ENCODE data around the gene TRANK1. TPM values are rescaled to one million over a fixed set of nuclear protein-coding genes. Genes with fewer than 3 reads are reported as not detected.
"Not testable (repeated sequence)": the region's sequence is repeated elsewhere in the genome, so short reads cannot be mapped to it uniquely, and the experiment has no call there.

Gene TRANK1
- total RNA-seq, 1 donor from 2014 or later: 21.6 TPM

GRCh38 chr3:36937492-36937891 lies 7.4 kb downstream of the TRANK1 start:
- DNase-seq (ENCODE audit: low spot score): no peak
- Mint-ChIP-seq H3K36me3 (ENCODE audit: low read depth) (peaks cover 2% of the 10 kb centered on the region), H3K4me3 (ENCODE audit: unreplicated experiment) (no peak overlapping the region), H3K27me3 (ENCODE audit: low read depth) (no peaks in the 10 kb centered on the region), H3K27ac (ENCODE audit: unreplicated experiment) (no peak overlapping the region), H3K9me3 (ENCODE audit: low read depth) (no peaks in the 10 kb centered on the region), H3K4me1 (ENCODE audit: low read depth) (peaks cover 15% of the 10 kb centered on the region)
- TF ChIP-seq CTCF (IDR thresholded peaks at IDR 0.05): no peak

- Mint-ChIP-seq H3K4me3 (ENCODE audit: unreplicated experiment) (no peak overlapping the region), H3K27ac (ENCODE audit: unreplicated experiment) (no peak overlapping the region), H3K4me1 (ENCODE audit: low read depth) (peaks cover 27% of the 10 kb centered on the region), H3K9me3 (ENCODE audit: low read depth) (no peaks in the 10 kb centered on the region), H3K27me3 (ENCODE audit: low read depth) (no peaks in the 10 kb centered on the region), H3K36me3 (ENCODE audit: low read depth) (peaks cover 2% of the 10 kb centered on the region)
- TF ChIP-seq CTCF (IDR thresholded peaks at IDR 0.05): no peak
- DNase-seq (ENCODE audit: low spot score): no peak
These were observed 11.1 kb downstream of the TRANK1 start for GRCh38 chr3:36933540-36934296.

GRCh38 chr3:36931424-36931823 lies 13.4 kb downstream of the TRANK1 start:
- Mint-ChIP-seq H3K27ac (ENCODE audit: unreplicated experiment) (peak overlapping the region; percentile 36), H3K4me1 (ENCODE audit: low read depth) (peaks cover 27% of the 10 kb centered on the region)
- not testable (repeated sequence) for H3K4me3 Mint-ChIP-seq (ENCODE audit: unreplicated experiment); DNase-seq (ENCODE audit: low spot score); H3K36me3 Mint-ChIP-seq (ENCODE audit: low read depth); H3K27me3 Mint-ChIP-seq (ENCODE audit: low read depth); H3K9me3 Mint-ChIP-seq (ENCODE audit: low read depth)

- Mint-ChIP-seq H3K9me3 (ENCODE audit: low read depth) (no peaks in the 10 kb centered on the region), H3K4me3 (ENCODE audit: unreplicated experiment) (no peak overlapping the region), H3K4me1 (ENCODE audit: low read depth) (peaks cover 21% of the 10 kb centered on the region), H3K27me3 (ENCODE audit: low read depth) (no peaks in the 10 kb centered on the region), H3K27ac (ENCODE audit: unreplicated experiment) (no peak overlapping the region), H3K36me3 (ENCODE audit: low read depth) (peaks cover 5% of the 10 kb centered on the region)
- no peak for DNase-seq (ENCODE audit: low spot score)
- no peak for TF ChIP-seq CTCF (IDR thresholded peaks at IDR 0.05)
These were observed 16.6 kb downstream of the TRANK1 start for GRCh38 chr3:36928220-36928619.

- no peak overlapping the region for H3K4me3 Mint-ChIP-seq (ENCODE audit: unreplicated experiment)
- H3K27ac Mint-ChIP-seq (ENCODE audit: unreplicated experiment): no peak overlapping the region
- H3K4me1 Mint-ChIP-seq (ENCODE audit: low read depth): peaks cover 8% of the 10 kb centered on the region
- no peak for TF ChIP-seq CTCF (IDR thresholded peaks at IDR 0.05)
- H3K9me3 Mint-ChIP-seq (ENCODE audit: low read depth): peaks cover 1% of the 10 kb centered on the region
- H3K27me3 Mint-ChIP-seq (ENCODE audit: low read depth): no peaks in the 10 kb centered on the region
- no peak for DNase-seq (ENCODE audit: low spot score)
- H3K36me3 Mint-ChIP-seq (ENCODE audit: low read depth): peaks cover 5% of the 10 kb centered on the region
These were observed 18.5 kb downstream of the TRANK1 start for GRCh38 chr3:36926292-36926897.
